Endothelial cell of umbilical vein (primary cell): ENCODE results near the gene MAP3K12.

Experiments
- EZH2 ChIP-seq: IDR thresholded peaks from 2 replicates; pipeline ENCODE4 v1.6.1; 2012; ENCODE audit warnings: borderline replicate concordance, low read depth, mild to moderate bottlenecking, moderate library complexity, low read length, inconsistent platforms; ENCODE audit not compliant: severe bottlenecking
- FOS ChIP-seq: IDR thresholded peaks from 2 replicates; pipeline ENCODE4 v1.6.1; 2011; ENCODE audit warnings: mild to moderate bottlenecking, low read length, moderate library complexity, borderline replicate concordance; ENCODE audit not compliant: insufficient read depth
- JUN ChIP-seq: IDR thresholded peaks from 2 replicates; pipeline ENCODE4 v1.6.1; 2011; ENCODE audit warnings: borderline replicate concordance, low read depth; ENCODE audit not compliant: insufficient read length, insufficient read depth
- MYC ChIP-seq: IDR thresholded peaks from one replicate; pipeline ENCODE4 v1.6.1; 2011; ENCODE audit warnings: mild to moderate bottlenecking, low read depth, low read length
- POLR2A ChIP-seq: IDR thresholded peaks from 2 replicates; pipeline ENCODE4 v1.6.1; 2012; ENCODE audit warnings: low read depth, mild to moderate bottlenecking, control low read depth, low read length
- POLR2AphosphoS5 ChIP-seq: IDR thresholded peaks from 2 replicates; pipeline ENCODE4 v1.6.1; 2012; ENCODE audit warnings: low read depth, mild to moderate bottlenecking, control low read depth, low read length, moderate library complexity; ENCODE audit not compliant: insufficient read depth
- TF ChIP-seq, protein P1 (sequence below), 2 donors: IDR thresholded peaks; 1 replicate in 1 of 2; 2 replicates in 1 of 2; pipeline ENCODE4 v1.5.1; 2011; ENCODE audit warnings: low read length in 2 of 2, mild to moderate bottlenecking in 2 of 2, moderate library complexity in 2 of 2, control low read depth in 1 of 2, inconsistent platforms in 1 of 2, low read depth in 1 of 2; ENCODE audit not compliant: insufficient read depth in 1 of 2; ENCODE audit errors: extremely low read depth in 1 of 2

DNA sequence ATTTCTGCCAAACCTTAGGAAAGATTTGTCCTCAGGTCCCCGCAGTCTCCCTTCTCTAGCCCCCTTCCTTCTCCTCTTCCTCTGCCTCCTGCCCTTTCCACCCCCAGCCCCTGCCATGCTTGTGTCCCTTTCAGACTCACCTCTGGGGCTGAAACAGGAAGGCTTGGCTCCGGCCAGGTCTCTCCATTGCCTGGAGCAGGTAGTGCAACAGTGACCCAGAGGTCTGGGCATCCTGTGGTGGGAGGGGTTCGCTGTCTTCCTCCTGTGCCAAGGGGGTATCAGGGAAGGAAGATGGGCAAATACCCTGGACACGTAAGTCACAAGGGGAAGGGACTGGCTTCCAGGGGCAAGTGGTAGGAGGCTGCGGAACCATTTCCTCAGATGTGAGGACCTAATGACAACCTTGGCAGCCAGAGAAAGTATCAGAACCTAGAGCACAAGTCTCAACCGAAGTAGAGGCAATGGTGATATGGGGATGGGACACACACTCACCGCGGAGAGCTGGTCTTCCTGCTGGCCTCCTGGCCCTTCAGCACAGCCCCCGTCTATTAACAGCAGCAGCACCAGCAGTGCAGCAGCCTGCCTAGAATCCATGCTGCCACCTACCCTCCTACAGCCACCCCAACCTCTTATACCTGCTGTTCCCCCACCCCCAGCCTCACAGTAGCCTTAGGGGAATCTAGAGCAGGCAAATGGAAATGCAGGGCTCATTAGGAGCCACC, 7.8 kb upstream of the MAP3K12 start, which contains the start of gene NPFF:
- TF ChIP-seq, protein P1, sequence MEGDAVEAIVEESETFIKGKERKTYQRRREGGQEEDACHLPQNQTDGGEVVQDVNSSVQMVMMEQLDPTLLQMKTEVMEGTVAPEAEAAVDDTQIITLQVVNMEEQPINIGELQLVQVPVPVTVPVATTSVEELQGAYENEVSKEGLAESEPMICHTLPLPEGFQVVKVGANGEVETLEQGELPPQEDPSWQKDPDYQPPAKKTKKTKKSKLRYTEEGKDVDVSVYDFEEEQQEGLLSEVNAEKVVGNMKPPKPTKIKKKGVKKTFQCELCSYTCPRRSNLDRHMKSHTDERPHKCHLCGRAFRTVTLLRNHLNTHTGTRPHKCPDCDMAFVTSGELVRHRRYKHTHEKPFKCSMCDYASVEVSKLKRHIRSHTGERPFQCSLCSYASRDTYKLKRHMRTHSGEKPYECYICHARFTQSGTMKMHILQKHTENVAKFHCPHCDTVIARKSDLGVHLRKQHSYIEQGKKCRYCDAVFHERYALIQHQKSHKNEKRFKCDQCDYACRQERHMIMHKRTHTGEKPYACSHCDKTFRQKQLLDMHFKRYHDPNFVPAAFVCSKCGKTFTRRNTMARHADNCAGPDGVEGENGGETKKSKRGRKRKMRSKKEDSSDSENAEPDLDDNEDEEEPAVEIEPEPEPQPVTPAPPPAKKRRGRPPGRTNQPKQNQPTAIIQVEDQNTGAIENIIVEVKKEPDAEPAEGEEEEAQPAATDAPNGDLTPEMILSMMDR (IDR thresholded peaks at IDR 0.05; ENCODE audit: extremely low read depth in 1 of 2, insufficient read depth in 1 of 2, low read depth in 1 of 2, low read length in 2 of 2), result no peak
- TF ChIP-seq MYC (no peak), POLR2A (no peak), POLR2AphosphoS5 (no peak), EZH2 (no peak), JUN (no peak), FOS (no peak)
